Osteocyte (in vitro differentiated cells): Measurements from ENCODE around the gene CTDSPL. TPM values are rescaled to one million over a fixed set of nuclear protein-coding genes. Genes with fewer than 3 reads are reported as not detected.

Experiments
- DNase-seq: peaks from one replicate; pipeline ENCODE4 v3.0.0; 2021; ENCODE audit warnings: mixed read lengths; ENCODE audit not compliant: unreplicated experiment; ENCODE audit errors: extremely low spot score
- H3K27ac Mint-ChIP-seq: one replicate; pipeline ENCODE4 v1.8.0; 2021; ENCODE audit warnings: mild to moderate bottlenecking, mixed read lengths; ENCODE audit not compliant: unreplicated experiment
- H3K27me3 Mint-ChIP-seq: one replicate; pipeline ENCODE4 v1.8.0; 2021; ENCODE audit warnings: mixed read lengths; ENCODE audit not compliant: unreplicated experiment
- H3K36me3 Mint-ChIP-seq: one replicate; pipeline ENCODE4 v1.8.0; 2021; ENCODE audit warnings: mixed read lengths; ENCODE audit not compliant: unreplicated experiment
- H3K4me1 Mint-ChIP-seq: one replicate; pipeline ENCODE4 v1.8.0; 2021; ENCODE audit warnings: mixed read lengths; ENCODE audit not compliant: unreplicated experiment
- H3K4me3 Mint-ChIP-seq: one replicate; pipeline ENCODE4 v1.8.0; 2021; ENCODE audit warnings: mild to moderate bottlenecking, moderate library complexity, mixed read lengths; ENCODE audit not compliant: unreplicated experiment
- H3K9me3 Mint-ChIP-seq: one replicate; pipeline ENCODE4 v1.8.0; 2021; ENCODE audit warnings: mixed read lengths; ENCODE audit not compliant: unreplicated experiment
- total RNA-seq: library from RNA; stranded (reverse); gene quantifications from 2 replicates; pipeline ENCODE4 v1.2.1, GENCODE V29; 2021
- TF ChIP-seq, protein P1 (sequence below): fragments of 200-600 bp; sonication (generic); IDR thresholded peaks from 2 replicates; pipeline ENCODE4 v1.5.0; 2021; ENCODE audit warnings: antibody characterized with exemption, mild to moderate bottlenecking, moderate library complexity

The CTDSPL gene
- total RNA-seq, 1 donor from 2014 or later, result 71.6 TPM

DNA sequence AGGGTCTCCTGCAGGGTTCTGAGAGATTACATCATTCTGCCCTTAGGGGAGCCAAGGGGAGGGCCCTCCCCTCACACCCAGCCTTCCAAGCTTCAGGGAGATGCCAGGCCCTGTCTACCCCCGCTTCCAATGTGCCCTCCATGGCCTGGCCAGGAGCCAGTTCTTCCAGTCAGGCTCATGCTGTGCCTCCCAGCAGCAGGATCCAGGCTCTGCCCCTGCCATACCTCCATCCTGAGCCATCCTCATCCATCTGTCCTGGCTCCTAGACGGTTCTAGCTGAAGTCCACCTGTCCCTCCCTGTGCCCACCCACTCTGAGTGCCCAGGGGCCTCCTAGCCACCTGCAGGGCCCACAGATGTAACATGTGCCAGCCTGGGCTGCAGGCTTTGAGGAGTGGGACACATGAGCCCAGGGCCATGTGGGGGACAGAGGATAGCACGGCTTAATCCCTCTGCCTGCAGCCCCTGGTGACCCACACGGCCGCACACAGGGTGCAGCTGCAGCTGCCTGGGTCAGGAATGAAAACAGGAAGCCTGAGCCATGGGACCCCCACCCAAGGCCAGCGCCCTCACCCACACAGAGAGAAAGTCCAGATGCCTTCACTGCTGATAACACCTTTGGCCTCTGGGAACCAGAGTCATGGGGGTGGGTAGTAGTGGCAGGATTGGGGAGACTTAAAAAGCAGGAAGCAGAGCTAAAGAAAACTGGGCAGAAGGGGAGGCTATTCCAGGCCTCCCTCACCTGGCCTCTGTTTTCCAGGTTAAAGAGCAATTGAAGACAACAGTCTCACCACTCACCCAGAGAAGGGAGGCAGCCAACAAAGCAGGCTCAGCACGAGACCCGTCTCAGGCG is 156.0 kb downstream of the CTDSPL start:
- no peaks in the 10 kb centered on the region for H3K27me3 Mint-ChIP-seq

DNA sequence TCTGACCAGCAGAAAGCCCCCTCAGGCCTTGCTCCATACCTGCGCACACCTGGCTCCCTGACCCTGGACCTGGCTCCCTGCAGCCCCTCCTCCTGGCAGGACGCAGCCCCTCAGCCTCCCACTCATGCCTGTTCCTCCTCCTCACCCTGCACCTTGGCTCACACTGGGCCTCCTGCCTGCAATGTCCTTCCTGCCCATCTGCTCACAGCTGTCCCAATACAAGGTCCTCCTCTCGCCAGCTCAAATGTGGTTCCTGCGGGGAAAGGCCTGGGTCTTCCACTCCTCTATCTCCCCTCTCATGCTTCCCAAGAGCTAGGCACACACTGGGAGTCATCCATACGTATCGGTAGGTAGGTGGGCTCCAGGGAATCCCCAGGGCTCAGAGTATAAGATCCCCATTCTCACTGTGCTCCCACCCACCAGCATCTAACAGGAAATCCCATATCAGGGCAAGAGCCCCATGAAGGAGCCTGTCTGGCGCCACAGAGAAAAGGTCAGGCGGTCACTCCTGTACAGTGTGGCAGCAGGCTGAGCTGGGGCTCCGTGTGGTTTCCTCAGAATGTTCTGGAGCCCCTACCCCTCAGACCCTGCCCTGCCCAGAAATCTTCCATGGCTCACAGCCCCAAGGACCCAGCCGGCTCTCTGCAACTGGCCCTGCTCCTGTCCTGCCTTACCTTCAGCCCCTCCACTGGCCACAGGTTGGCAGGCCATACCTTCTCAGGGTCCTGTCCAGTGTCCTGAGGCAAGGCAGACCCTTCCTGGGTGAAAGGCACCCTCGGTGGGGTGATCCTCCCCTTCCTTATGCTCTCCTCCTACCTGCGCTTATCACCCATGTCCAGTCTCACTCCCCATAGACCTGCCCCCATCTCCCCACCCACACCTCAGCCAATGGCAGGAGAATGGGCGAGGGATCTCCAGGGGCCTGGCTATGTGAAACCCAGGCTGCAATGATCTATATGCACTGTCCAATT is 156.9 kb downstream of the CTDSPL start:
- H3K27me3 Mint-ChIP-seq, result no peaks in the 10 kb centered on the region
- DNase-seq, result no peak
- H3K4me3 Mint-ChIP-seq, result no peak overlapping the region
- TF ChIP-seq, protein P1, sequence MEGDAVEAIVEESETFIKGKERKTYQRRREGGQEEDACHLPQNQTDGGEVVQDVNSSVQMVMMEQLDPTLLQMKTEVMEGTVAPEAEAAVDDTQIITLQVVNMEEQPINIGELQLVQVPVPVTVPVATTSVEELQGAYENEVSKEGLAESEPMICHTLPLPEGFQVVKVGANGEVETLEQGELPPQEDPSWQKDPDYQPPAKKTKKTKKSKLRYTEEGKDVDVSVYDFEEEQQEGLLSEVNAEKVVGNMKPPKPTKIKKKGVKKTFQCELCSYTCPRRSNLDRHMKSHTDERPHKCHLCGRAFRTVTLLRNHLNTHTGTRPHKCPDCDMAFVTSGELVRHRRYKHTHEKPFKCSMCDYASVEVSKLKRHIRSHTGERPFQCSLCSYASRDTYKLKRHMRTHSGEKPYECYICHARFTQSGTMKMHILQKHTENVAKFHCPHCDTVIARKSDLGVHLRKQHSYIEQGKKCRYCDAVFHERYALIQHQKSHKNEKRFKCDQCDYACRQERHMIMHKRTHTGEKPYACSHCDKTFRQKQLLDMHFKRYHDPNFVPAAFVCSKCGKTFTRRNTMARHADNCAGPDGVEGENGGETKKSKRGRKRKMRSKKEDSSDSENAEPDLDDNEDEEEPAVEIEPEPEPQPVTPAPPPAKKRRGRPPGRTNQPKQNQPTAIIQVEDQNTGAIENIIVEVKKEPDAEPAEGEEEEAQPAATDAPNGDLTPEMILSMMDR, result no peak
- peaks cover 15% of the 10 kb centered on the region for H3K4me1 Mint-ChIP-seq
- peaks cover 5% of the 10 kb centered on the region for H3K9me3 Mint-ChIP-seq
- H3K36me3 Mint-ChIP-seq, result peaks cover 32% of the 10 kb centered on the region
- no peak overlapping the region for H3K27ac Mint-ChIP-seq

More for the DNA sequence above, 156.0 kb downstream of the CTDSPL start:
- Mint-ChIP-seq H3K9me3 (peaks cover 5% of the 10 kb centered on the region), H3K4me3 (no peak overlapping the region), H3K4me1 (peaks cover 13% of the 10 kb centered on the region), H3K36me3 (peaks cover 32% of the 10 kb centered on the region), H3K27ac (no peak overlapping the region)
- TF ChIP-seq, protein P1, result no peak
- no peak for DNase-seq

DNA sequence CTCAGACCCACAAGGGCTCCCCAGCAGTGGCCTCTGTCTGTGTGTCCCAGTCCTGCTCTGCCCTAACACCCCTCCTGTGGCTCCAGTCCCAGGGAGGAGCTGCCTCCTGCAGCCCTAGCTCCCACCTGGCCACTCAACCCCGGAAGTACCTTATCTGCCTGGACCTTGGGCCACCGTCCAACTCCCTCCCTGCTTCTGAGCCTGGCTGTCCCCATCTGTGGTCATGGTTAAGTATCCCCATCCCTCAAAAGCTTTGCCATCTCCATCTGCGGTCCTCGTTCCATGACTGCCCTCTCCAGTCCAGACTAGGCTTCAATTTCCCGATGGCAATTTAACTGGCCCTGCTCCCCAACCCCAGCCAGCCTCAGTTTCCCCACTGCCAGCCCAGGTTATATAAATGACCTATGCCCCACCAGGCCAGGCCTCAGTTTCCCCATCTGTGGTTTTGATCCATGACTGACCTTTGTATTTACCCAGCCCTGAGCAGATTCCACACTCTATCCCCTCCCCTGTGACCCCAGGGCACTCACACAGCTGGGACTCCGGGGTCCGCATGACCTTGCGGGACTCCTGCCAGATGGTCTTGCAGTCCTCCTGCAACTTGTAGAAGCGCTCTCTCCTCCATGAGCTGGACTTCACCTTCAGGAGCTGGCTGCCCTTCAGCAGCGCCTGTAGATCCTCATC is 158.1 kb downstream of the CTDSPL start:
- DNase-seq, result no peak
- TF ChIP-seq, protein P1, result no peak
- no peaks in the 10 kb centered on the region for H3K27me3 Mint-ChIP-seq
- H3K36me3 Mint-ChIP-seq, result peaks cover 30% of the 10 kb centered on the region
- H3K9me3 Mint-ChIP-seq, result peaks cover 5% of the 10 kb centered on the region
- no peak overlapping the region for H3K4me3 Mint-ChIP-seq
- H3K4me1 Mint-ChIP-seq, result peaks cover 19% of the 10 kb centered on the region
- no peak overlapping the region for H3K27ac Mint-ChIP-seq

DNA sequence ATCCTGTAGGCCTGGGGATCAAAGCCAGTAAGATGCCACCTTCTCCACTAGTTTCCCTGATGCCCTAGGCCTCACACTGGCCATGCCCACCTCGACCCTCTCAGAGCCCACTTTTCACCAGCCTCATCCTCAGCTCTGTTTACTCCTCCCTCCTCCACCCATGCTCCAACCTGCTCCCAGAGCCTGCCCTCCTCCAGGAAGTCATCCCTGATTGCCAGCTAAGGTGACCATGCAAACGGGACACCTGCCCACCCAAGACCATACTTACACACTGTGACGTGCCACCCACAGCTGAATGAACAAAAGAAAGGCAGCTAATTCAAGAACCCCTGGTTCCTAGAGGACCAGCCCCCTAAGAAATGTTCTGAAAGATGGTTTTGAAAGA is 158.7 kb downstream of the CTDSPL start:
- Mint-ChIP-seq H3K27ac (no peak overlapping the region), H3K4me3 (no peak overlapping the region), H3K27me3 (no peaks in the 10 kb centered on the region), H3K9me3 (peaks cover 5% of the 10 kb centered on the region), H3K4me1 (peaks cover 21% of the 10 kb centered on the region), H3K36me3 (peaks cover 24% of the 10 kb centered on the region)
- DNase-seq, result no peak
- TF ChIP-seq, protein P1, result no peak
